Measurements from ENCODE around the gene SHB.

Gene SHB

DNA sequence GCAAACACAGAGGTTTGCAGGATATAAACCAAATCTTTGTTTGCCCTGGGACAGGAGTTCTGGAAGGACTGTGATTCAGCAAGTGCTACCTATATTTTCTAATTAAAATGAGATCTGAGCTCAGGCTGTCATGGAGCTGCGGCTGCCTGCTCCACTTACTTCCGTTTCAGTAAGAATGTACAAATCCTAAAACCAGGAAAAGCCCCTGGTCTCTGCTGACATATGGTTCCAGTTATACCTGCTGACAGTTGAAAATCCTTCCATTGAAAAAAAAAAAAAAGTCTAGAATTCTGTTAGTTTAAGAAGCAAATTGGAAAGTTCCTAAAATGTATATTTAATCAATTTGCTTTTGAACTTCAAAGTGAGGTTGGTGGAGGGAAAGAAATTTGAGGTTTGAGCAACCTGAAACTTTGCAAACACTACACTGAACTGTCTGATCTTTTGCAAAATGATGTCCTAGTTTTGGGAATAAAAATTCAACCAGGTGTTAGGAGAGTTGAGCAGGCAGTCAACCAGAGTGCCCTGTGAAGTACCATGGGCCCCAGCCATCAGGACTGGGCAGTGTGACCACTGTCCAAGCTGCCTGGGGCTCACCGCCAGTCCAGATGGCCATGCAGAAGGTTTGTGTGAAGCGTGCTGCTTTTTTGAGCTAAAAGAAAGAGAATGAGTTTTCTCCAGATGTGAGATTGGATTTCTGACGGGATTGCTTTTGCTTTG, 50.6 kb downstream of the SHB start:
- H3K4me2 ChIP-seq (ENCODE audit: low read depth, low read length, poor library complexity, severe bottlenecking), result no peak overlapping the region
- H3K9me2 ChIP-seq (replicated peaks; ENCODE audit: insufficient read depth, low read length), result no peaks in the 10 kb centered on the region
- no peaks in the 10 kb centered on the region for H3K9me3 ChIP-seq (ENCODE audit: insufficient read depth, low read length)
- H3K36me3 ChIP-seq (ENCODE audit: low read length), result no peaks in the 10 kb centered on the region
- no peak overlapping the region for H2AFZ ChIP-seq (ENCODE audit: low read depth, low read length, severe bottlenecking)
- H3F3A ChIP-seq (ENCODE audit: insufficient read depth), result no peaks in the 10 kb centered on the region
- H3K4me3 ChIP-seq (ENCODE audit: insufficient read depth, low read length, poor library complexity, severe bottlenecking), result no peak overlapping the region
- H3K9ac ChIP-seq (ENCODE audit: low read length), result no peak overlapping the region
- H4K20me1 ChIP-seq (ENCODE audit: low read depth, low read length), result no peaks in the 10 kb centered on the region
- no peaks in the 10 kb centered on the region for H3K79me2 ChIP-seq (ENCODE audit: insufficient read depth, low read length)
- TF ChIP-seq, protein P1, sequence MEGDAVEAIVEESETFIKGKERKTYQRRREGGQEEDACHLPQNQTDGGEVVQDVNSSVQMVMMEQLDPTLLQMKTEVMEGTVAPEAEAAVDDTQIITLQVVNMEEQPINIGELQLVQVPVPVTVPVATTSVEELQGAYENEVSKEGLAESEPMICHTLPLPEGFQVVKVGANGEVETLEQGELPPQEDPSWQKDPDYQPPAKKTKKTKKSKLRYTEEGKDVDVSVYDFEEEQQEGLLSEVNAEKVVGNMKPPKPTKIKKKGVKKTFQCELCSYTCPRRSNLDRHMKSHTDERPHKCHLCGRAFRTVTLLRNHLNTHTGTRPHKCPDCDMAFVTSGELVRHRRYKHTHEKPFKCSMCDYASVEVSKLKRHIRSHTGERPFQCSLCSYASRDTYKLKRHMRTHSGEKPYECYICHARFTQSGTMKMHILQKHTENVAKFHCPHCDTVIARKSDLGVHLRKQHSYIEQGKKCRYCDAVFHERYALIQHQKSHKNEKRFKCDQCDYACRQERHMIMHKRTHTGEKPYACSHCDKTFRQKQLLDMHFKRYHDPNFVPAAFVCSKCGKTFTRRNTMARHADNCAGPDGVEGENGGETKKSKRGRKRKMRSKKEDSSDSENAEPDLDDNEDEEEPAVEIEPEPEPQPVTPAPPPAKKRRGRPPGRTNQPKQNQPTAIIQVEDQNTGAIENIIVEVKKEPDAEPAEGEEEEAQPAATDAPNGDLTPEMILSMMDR (IDR thresholded peaks at IDR 0.05; ENCODE audit: insufficient read depth, low read length, poor library complexity, severe bottlenecking), result no peak
- no peak for TF ChIP-seq EZH2phosphoT487 (conservative IDR thresholded peaks at IDR 0.05; ENCODE audit: low read length)
- H3K27ac ChIP-seq (ENCODE audit: low read depth, low read length), result no peak overlapping the region
- H3K27me3 ChIP-seq (ENCODE audit: low read length), result no peaks in the 10 kb centered on the region

DNA sequence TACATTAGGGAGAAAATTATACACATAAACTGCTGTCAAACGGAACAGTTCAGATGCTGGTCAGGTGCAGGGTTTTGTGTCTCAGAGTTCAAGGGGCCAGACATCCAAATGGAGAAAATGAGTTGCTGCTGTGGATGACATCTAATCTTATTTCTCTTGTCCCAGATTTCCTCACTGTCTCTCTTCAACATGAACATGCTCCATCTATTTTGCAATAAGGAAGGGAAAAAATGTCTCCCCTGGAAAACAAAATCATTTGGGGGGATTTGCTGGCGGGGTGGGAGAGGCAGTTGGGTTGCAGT, 51.2 kb downstream of the SHB start:
- Histone ChIP-seq H3K9me2 (replicated peaks; ENCODE audit: insufficient read depth, low read length) (no peaks in the 10 kb centered on the region), H2AFZ (ENCODE audit: low read depth, low read length, severe bottlenecking) (no peak overlapping the region), H4K20me1 (ENCODE audit: low read depth, low read length) (no peaks in the 10 kb centered on the region), H3K36me3 (ENCODE audit: low read length) (no peaks in the 10 kb centered on the region), H3K4me3 (ENCODE audit: insufficient read depth, low read length, poor library complexity, severe bottlenecking) (no peak overlapping the region), H3K27ac (ENCODE audit: low read depth, low read length) (no peak overlapping the region), H3K79me2 (ENCODE audit: insufficient read depth, low read length) (no peaks in the 10 kb centered on the region), H3K27me3 (ENCODE audit: low read length) (no peaks in the 10 kb centered on the region), H3K4me2 (ENCODE audit: low read depth, low read length, poor library complexity, severe bottlenecking) (no peak overlapping the region), H3K9ac (ENCODE audit: low read length) (no peak overlapping the region), H3F3A (ENCODE audit: insufficient read depth) (no peaks in the 10 kb centered on the region), H3K9me3 (ENCODE audit: insufficient read depth, low read length) (no peaks in the 10 kb centered on the region)
- TF ChIP-seq EZH2phosphoT487 (conservative IDR thresholded peaks at IDR 0.05; ENCODE audit: low read length), result no peak
- TF ChIP-seq, protein P1 (IDR thresholded peaks at IDR 0.05; ENCODE audit: insufficient read depth, low read length, poor library complexity, severe bottlenecking), result no peak

DNA sequence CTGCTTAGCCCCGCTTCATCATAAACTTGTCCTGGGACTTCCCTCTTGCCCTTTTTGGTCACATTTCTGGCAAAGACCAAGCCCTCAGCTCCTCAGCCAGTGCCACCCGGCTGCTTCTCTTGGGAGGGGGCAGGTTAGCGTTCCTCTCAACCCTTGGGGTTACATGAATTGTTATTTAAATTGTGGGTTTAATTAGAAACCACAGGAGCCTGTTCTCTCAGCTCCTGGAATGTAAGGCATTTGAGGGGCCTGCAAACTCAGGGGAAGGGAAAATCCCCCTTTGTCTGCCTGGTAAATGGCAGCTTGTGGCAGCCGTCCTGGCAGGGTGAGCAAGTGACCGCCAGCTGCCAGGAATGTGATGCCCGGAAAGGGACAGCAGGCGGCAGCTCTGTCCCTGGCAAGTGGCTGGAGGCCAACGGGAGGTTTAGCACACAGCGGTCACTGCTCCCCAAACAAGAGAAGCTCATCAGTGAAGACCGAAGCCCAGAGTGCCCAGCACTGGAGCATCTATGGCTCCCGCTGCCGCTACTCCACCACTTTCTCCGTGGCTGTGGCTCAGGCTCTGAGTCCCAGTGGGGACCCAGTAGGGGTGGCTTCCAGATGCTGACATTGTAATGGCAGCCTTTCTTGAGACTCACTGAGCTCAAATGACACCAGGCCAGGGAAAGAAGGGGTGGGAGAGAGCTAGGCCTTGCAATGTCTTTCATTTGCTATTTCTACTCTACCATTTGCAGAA, 51.7 kb downstream of the SHB start:
- no peaks in the 10 kb centered on the region for H3K79me2 ChIP-seq (ENCODE audit: insufficient read depth, low read length)
- H4K20me1 ChIP-seq (ENCODE audit: low read depth, low read length), result no peaks in the 10 kb centered on the region
- H3K9ac ChIP-seq (ENCODE audit: low read length), result no peak overlapping the region
- H3K9me2 ChIP-seq (replicated peaks; ENCODE audit: insufficient read depth, low read length), result no peaks in the 10 kb centered on the region
- H3K4me3 ChIP-seq (ENCODE audit: insufficient read depth, low read length, poor library complexity, severe bottlenecking), result no peak overlapping the region
- no peaks in the 10 kb centered on the region for H3K9me3 ChIP-seq (ENCODE audit: insufficient read depth, low read length)
- no peaks in the 10 kb centered on the region for H3K27me3 ChIP-seq (ENCODE audit: low read length)
- no peaks in the 10 kb centered on the region for H3K36me3 ChIP-seq (ENCODE audit: low read length)
- H2AFZ ChIP-seq (ENCODE audit: low read depth, low read length, severe bottlenecking), result no peak overlapping the region
- H3K4me2 ChIP-seq (ENCODE audit: low read depth, low read length, poor library complexity, severe bottlenecking), result no peak overlapping the region
- no peak overlapping the region for H3K27ac ChIP-seq (ENCODE audit: low read depth, low read length)
- TF ChIP-seq EZH2phosphoT487 (conservative IDR thresholded peaks at IDR 0.05; ENCODE audit: low read length), result no peak
- TF ChIP-seq, protein P1 (IDR thresholded peaks at IDR 0.05; ENCODE audit: insufficient read depth, low read length, poor library complexity, severe bottlenecking), result no peak
- H3F3A ChIP-seq (ENCODE audit: insufficient read depth), result no peaks in the 10 kb centered on the region
